ENCODE measurements around the gene ARL11. TPM values are rescaled to one million over a fixed set of nuclear protein-coding genes. Genes with fewer than 3 reads are reported as not detected.

ARL11 gene
- total RNA-seq, 2 experiments from 2014 or later: 2.1 to 2.3 TPM

- ChIA-PET POLR2A (no interaction called here), CTCF (interaction anchor here (0.6 kb wide), 1 partner anchor 750 kb away, joined by 4 read pairs; no protein-coding TSS in a partner anchor)
- Mint-ChIP-seq H3K27ac (no peak overlapping the region), H3K36me3 (ENCODE audit: low read depth) (peaks cover 9% of the 10 kb centered on the region), H3K4me3 (no peak overlapping the region), H3K27me3 (no peaks in the 10 kb centered on the region), H3K4me1 (no peaks in the 10 kb centered on the region), H3K9me3 (no peaks in the 10 kb centered on the region)
- DNase-seq: no peak
Measured at GRCh38 chr13:49657241-49657641, 28.9 kb downstream of the ARL11 start.

GRCh38 chr13:49664606-49665005 is 36.3 kb downstream of the ARL11 start:
- no peaks in the 10 kb centered on the region for H3K27me3 Mint-ChIP-seq
- POLR2A ChIA-PET: no interaction called here
- no peaks in the 10 kb centered on the region for H3K9me3 Mint-ChIP-seq
- H3K36me3 Mint-ChIP-seq (ENCODE audit: low read depth): peaks cover 32% of the 10 kb centered on the region
- no peak overlapping the region for H3K4me3 Mint-ChIP-seq
- CTCF ChIA-PET: no interaction called here
- no peak for DNase-seq
- no peaks in the 10 kb centered on the region for H3K4me1 Mint-ChIP-seq
- no peak overlapping the region for H3K27ac Mint-ChIP-seq

- H3K27me3 Mint-ChIP-seq: no peaks in the 10 kb centered on the region
- H3K4me3 Mint-ChIP-seq: no peak overlapping the region
- no peak overlapping the region for H3K27ac Mint-ChIP-seq
- CTCF ChIA-PET: interaction anchor here (1.1 kb wide), 1 partner anchor 15 kb away, joined by 3 read pairs; no protein-coding TSS in a partner anchor
- H3K9me3 Mint-ChIP-seq: no peaks in the 10 kb centered on the region
- peaks cover 23% of the 10 kb centered on the region for H3K36me3 Mint-ChIP-seq (ENCODE audit: low read depth)
- POLR2A ChIA-PET: no interaction called here
- H3K4me1 Mint-ChIP-seq: no peaks in the 10 kb centered on the region
- no peak for DNase-seq
Measured at GRCh38 chr13:49667773-49668172, 39.5 kb downstream of the ARL11 start.

GRCh38 chr13:49669735-49670309 is 41.5 kb downstream of the ARL11 start:
- H3K9me3 Mint-ChIP-seq: no peaks in the 10 kb centered on the region

GRCh38 chr13:49670828-49671227 is 42.5 kb downstream of the ARL11 start:
- CTCF ChIA-PET: interaction anchor here (1.1 kb wide), 1 partner anchor 74 kb away, joined by 4 read pairs; no protein-coding TSS in a partner anchor
- POLR2A ChIA-PET: no interaction called here

More at GRCh38 chr13:49669735-49670309, 41.5 kb downstream of the ARL11 start:
- Mint-ChIP-seq H3K36me3 (ENCODE audit: low read depth) (peaks cover 22% of the 10 kb centered on the region), H3K27me3 (no peaks in the 10 kb centered on the region), H3K27ac (no peak overlapping the region), H3K4me3 (no peak overlapping the region), H3K4me1 (no peaks in the 10 kb centered on the region)
- ChIA-PET CTCF (no interaction called here), POLR2A (no interaction called here)
- peak; percentile 30 for DNase-seq

GRCh38 chr13:49676581-49677298 is 48.4 kb downstream of the ARL11 start:
- Mint-ChIP-seq H3K9me3 (no peaks in the 10 kb centered on the region), H3K27me3 (no peaks in the 10 kb centered on the region), H3K4me3 (no peak overlapping the region), H3K36me3 (ENCODE audit: low read depth) (peaks cover 19% of the 10 kb centered on the region), H3K27ac (no peak overlapping the region), H3K4me1 (peaks cover 5% of the 10 kb centered on the region)
- no peak for DNase-seq
- CTCF ChIA-PET: no interaction called here
- POLR2A ChIA-PET: no interaction called here

More at GRCh38 chr13:49670828-49671227, 42.5 kb downstream of the ARL11 start:
- Mint-ChIP-seq H3K4me1 (no peaks in the 10 kb centered on the region), H3K9me3 (no peaks in the 10 kb centered on the region), H3K4me3 (no peak overlapping the region), H3K27me3 (no peaks in the 10 kb centered on the region), H3K36me3 (ENCODE audit: low read depth) (peaks cover 20% of the 10 kb centered on the region), H3K27ac (no peak overlapping the region)
- no peak for DNase-seq

GRCh38 chr13:49678191-49678914 is 50.0 kb downstream of the ARL11 start:
- H3K4me1 Mint-ChIP-seq: peaks cover 8% of the 10 kb centered on the region
- POLR2A ChIA-PET: no interaction called here

GRCh38 chr13:49679246-49679645 is 50.9 kb downstream of the ARL11 start:
- no peaks in the 10 kb centered on the region for H3K9me3 Mint-ChIP-seq
- no peaks in the 10 kb centered on the region for H3K27me3 Mint-ChIP-seq
- H3K4me3 Mint-ChIP-seq: no peak overlapping the region
- H3K4me1 Mint-ChIP-seq: peaks cover 15% of the 10 kb centered on the region
- POLR2A ChIA-PET: no interaction called here
- peaks cover 19% of the 10 kb centered on the region for H3K36me3 Mint-ChIP-seq (ENCODE audit: low read depth)
- H3K27ac Mint-ChIP-seq: no peak overlapping the region
- peak; percentile 42 for DNase-seq
- CTCF ChIA-PET: interaction anchor here (1.3 to 1.6 kb wide), 2 partner anchors 9 to 12 kb away, joined by 3 to 5 read pairs; partner anchors contain the start of gene EBPL

More at GRCh38 chr13:49678191-49678914, 50.0 kb downstream of the ARL11 start:
- CTCF ChIA-PET: interaction anchor here (0.5 to 1.6 kb wide), 4 partner anchors 10 to 148 kb away, joined by 3 to 5 read pairs (median 3); partner anchors contain the start of gene EBPL
- Mint-ChIP-seq H3K4me3 (no peak overlapping the region), H3K27ac (no peak overlapping the region), H3K9me3 (no peaks in the 10 kb centered on the region), H3K36me3 (ENCODE audit: low read depth) (peaks cover 19% of the 10 kb centered on the region), H3K27me3 (no peaks in the 10 kb centered on the region)
- DNase-seq: no peak

GRCh38 chr13:49681842-49682435 is 53.6 kb downstream of the ARL11 start:
- Mint-ChIP-seq H3K9me3 (no peaks in the 10 kb centered on the region), H3K27ac (no peak overlapping the region), H3K36me3 (ENCODE audit: low read depth) (peaks cover 22% of the 10 kb centered on the region), H3K27me3 (no peaks in the 10 kb centered on the region), H3K4me1 (peaks cover 19% of the 10 kb centered on the region), H3K4me3 (no peak overlapping the region)
- no peak for DNase-seq
- POLR2A ChIA-PET: no interaction called here
- CTCF ChIA-PET: interaction anchor here (1.4 kb wide), 1 partner anchor 10 kb away, joined by 3 read pairs; the partner anchor contains the start of gene EBPL

Other genes starting within 250 kb of the ARL11 start
- 1 to 10 TPM; 3.1 to 3.5 TPM for gene CAB39L, start 184.4 kb upstream of the ARL11 start, total RNA-seq
- 10 to 100 TPM; 15.6 to 18.7 TPM for gene SETDB2, start 184.2 kb upstream of the ARL11 start, total RNA-seq
- gene PHF11, start 132.6 kb upstream of the ARL11 start, total RNA-seq: 100 to 1,000 TPM; 130 to 144 TPM
- gene RCBTB1, start 42.9 kb upstream of the ARL11 start, total RNA-seq: 10 to 100 TPM; 18.1 to 20.0 TPM
- 10 to 100 TPM; 36.5 to 37.4 TPM for gene EBPL, start 63.0 kb downstream of the ARL11 start, total RNA-seq
- gene KPNA3, start 164.2 kb downstream of the ARL11 start, total RNA-seq: 10 to 100 TPM; 34.2 to 41.6 TPM

Data from activated CD4-positive, alpha-beta T cell treated with anti-CD3 and anti-CD28 coated beads, Interleukin-2, amount 10 ng/mL, durations not matched to agents 7 days and 5 days (primary cell).